Right lobe of liver (tissue), 4 donors: ENCODE measurements around the gene SERPINA10.

Source experiments
- CTCF ChIP-seq, 4 donors: fragments of 200-600 bp in 3 of 4; fragments of 450-650 bp in 1 of 4; IDR thresholded peaks; one replicate each; pipeline versions ENCODE4 v1.5.1 to v1.8.0; 2016 to 2022; ENCODE audit warnings: antibody characterized with exemption in 4 of 4, mild to moderate bottlenecking in 2 of 4
- POLR2A ChIP-seq: fragments of 450-650 bp; IDR thresholded peaks from one replicate; pipeline ENCODE4 v1.6.1; 2017; ENCODE audit warnings: antibody characterized with exemption, mild to moderate bottlenecking
- donor health status: DM: no; HTN: no; CAD: no.
- donor health status: DM: no; HTN: no; CAD: no.
- donor health status: DM: no; HTN: yes; CAD: no.

GRCh38 chr14:94298130-94298529 is 5.1 kb upstream of the SERPINA10 start:
- no peak for TF ChIP-seq CTCF (IDR thresholded peaks at IDR 0.05)
- TF ChIP-seq POLR2A = no peak
